ENCODE data around the gene ST3GAL3.
A peak's percentile ranks its signal among the peaks of the same experiment; 100 is the strongest.

ST3GAL3 gene

GRCh38 chr1:43901196-43901961, 194.0 kb downstream of the ST3GAL3 start:
- Histone ChIP-seq H3K4me3 (replicated peaks; ENCODE audit: insufficient read depth, low read length) (no peak overlapping the region), H3K27me3 (ENCODE audit: insufficient read depth, poor library complexity, severe bottlenecking) (no peaks in the 10 kb centered on the region), H3K27ac (replicated peaks) (no peak overlapping the region)
- no peak for TF ChIP-seq SPI1 (IDR thresholded peaks at IDR 0.05; ENCODE audit: borderline replicate concordance, low read depth)
- TF ChIP-seq POLR2AphosphoS5 (IDR thresholded peaks at IDR 0.05; ENCODE audit: low read depth), result no peak
- TF ChIP-seq, protein P1, sequence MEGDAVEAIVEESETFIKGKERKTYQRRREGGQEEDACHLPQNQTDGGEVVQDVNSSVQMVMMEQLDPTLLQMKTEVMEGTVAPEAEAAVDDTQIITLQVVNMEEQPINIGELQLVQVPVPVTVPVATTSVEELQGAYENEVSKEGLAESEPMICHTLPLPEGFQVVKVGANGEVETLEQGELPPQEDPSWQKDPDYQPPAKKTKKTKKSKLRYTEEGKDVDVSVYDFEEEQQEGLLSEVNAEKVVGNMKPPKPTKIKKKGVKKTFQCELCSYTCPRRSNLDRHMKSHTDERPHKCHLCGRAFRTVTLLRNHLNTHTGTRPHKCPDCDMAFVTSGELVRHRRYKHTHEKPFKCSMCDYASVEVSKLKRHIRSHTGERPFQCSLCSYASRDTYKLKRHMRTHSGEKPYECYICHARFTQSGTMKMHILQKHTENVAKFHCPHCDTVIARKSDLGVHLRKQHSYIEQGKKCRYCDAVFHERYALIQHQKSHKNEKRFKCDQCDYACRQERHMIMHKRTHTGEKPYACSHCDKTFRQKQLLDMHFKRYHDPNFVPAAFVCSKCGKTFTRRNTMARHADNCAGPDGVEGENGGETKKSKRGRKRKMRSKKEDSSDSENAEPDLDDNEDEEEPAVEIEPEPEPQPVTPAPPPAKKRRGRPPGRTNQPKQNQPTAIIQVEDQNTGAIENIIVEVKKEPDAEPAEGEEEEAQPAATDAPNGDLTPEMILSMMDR (IDR thresholded peaks at IDR 0.05; ENCODE audit: insufficient read depth, low read length), result no peak
- no peak for DNase-seq (ENCODE audit: low read depth in 1 of 2, low spot score in 1 of 2)

DNA sequence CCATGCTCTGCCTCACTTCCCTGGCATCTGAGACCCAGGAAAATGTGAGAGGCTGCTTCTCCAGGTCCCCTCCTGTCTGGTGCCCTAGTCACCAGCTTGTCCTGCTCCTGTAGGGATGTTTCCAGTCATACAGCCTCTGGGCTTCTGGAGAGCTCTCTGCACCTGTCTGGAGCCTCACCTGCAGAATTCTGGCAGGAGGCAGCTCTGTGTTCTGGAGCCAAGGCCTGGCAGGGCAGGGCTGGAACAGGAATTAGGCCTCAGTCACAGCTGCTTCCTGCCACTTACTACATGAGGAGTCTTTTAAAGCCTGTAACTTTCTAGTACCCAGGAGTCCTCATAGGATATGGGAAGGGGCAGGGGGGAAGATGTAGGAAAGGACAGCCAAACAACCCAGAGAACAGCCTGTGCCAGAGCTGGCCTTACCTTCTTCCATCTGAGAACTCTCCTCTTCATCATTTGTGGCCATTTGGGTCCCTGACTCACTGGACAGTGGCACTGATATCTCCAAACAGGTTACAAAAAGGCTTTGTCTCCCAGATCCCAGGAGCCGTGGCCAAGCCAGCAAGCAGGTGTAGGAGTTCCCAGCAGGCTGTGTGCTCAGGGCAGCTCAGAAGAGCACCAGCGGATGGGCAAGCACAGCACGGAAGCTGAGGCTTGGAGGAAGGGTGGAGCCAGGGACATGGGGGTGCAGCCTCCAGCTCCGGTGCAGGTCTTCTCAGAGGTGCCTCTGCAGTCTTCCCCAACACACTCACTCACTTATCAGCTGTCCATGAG, 194.9 kb downstream of the ST3GAL3 start:
- no peak for DNase-seq (ENCODE audit: low read depth in 1 of 2, low spot score in 1 of 2)
- no peak for TF ChIP-seq GABPA (IDR thresholded peaks at IDR 0.05; ENCODE audit: low read depth)
- TF ChIP-seq, protein P2, sequence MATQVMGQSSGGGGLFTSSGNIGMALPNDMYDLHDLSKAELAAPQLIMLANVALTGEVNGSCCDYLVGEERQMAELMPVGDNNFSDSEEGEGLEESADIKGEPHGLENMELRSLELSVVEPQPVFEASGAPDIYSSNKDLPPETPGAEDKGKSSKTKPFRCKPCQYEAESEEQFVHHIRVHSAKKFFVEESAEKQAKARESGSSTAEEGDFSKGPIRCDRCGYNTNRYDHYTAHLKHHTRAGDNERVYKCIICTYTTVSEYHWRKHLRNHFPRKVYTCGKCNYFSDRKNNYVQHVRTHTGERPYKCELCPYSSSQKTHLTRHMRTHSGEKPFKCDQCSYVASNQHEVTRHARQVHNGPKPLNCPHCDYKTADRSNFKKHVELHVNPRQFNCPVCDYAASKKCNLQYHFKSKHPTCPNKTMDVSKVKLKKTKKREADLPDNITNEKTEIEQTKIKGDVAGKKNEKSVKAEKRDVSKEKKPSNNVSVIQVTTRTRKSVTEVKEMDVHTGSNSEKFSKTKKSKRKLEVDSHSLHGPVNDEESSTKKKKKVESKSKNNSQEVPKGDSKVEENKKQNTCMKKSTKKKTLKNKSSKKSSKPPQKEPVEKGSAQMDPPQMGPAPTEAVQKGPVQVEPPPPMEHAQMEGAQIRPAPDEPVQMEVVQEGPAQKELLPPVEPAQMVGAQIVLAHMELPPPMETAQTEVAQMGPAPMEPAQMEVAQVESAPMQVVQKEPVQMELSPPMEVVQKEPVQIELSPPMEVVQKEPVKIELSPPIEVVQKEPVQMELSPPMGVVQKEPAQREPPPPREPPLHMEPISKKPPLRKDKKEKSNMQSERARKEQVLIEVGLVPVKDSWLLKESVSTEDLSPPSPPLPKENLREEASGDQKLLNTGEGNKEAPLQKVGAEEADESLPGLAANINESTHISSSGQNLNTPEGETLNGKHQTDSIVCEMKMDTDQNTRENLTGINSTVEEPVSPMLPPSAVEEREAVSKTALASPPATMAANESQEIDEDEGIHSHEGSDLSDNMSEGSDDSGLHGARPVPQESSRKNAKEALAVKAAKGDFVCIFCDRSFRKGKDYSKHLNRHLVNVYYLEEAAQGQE (IDR thresholded peaks at IDR 0.05; ENCODE audit: insufficient replicate concordance, low read depth), result no peak
- no peak for TF ChIP-seq POLR2AphosphoS5 (IDR thresholded peaks at IDR 0.05; ENCODE audit: low read depth)
- TF ChIP-seq, protein P1 (IDR thresholded peaks at IDR 0.05; ENCODE audit: insufficient read depth, low read length), result no peak
- TF ChIP-seq SPI1 (IDR thresholded peaks at IDR 0.05; ENCODE audit: borderline replicate concordance, low read depth), result no peak
- Histone ChIP-seq H3K27me3 (ENCODE audit: insufficient read depth, poor library complexity, severe bottlenecking) (no peaks in the 10 kb centered on the region), H3K27ac (replicated peaks) (no peak overlapping the region), H3K4me3 (replicated peaks; ENCODE audit: insufficient read depth, low read length) (no peak overlapping the region)

DNA sequence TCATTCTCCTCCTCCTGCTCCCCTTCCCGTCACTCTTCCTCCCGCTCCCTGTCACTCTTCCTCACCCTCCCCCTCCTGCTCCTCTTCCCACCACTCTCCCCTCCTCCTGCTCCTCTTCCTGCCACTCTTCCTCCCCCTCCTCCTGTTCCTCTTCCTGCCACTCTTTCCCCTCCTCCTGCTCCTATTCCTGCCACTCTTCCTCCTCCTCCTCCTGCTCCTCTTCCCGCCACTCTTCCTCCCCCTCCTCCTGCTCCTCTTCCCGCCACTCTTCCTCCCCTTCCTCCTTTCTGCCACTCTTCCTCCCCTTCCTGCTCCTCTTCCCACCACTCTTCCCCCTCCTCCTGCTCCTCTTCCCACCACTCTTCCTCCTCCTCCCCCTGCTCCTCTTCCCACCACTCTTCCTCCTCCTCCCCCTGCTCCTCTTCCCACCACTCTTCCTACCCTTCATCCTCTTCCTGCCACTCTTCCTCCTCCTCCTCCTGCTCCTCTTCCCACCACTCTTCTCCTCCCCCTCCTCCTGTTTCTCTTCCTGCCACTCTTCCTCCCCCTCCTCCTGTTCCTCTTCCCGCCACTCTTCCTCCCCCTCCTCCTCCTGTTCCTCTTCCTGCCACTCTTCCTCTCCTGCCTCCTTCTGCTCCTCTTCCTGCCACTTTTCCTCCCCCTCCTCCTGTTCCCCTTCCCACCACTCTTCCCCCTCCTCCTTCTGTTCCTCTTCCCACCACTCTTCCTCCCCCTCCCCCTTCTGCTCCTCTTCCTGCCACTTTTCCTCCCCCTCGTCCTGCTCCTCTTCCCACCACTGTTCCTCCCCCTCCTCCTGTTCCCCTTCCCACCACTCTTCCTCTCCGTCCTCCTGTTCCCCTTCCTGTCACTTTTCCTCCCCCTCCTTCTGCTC, 197.6 kb downstream of the ST3GAL3 start:
- TF ChIP-seq GABPA (IDR thresholded peaks at IDR 0.05; ENCODE audit: low read depth), result no peak
- TF ChIP-seq, protein P1 (IDR thresholded peaks at IDR 0.05; ENCODE audit: insufficient read depth, low read length), result no peak
- TF ChIP-seq SPI1 (IDR thresholded peaks at IDR 0.05; ENCODE audit: borderline replicate concordance, low read depth), result no peak
- TF ChIP-seq, protein P2 (IDR thresholded peaks at IDR 0.05; ENCODE audit: insufficient replicate concordance, low read depth), result no peak
- no peak for TF ChIP-seq POLR2AphosphoS5 (IDR thresholded peaks at IDR 0.05; ENCODE audit: low read depth)
- Histone ChIP-seq H3K27ac (replicated peaks) (no peak overlapping the region), H3K27me3 (ENCODE audit: insufficient read depth, poor library complexity, severe bottlenecking) (no peaks in the 10 kb centered on the region), H3K4me3 (replicated peaks; ENCODE audit: insufficient read depth, low read length) (no peak overlapping the region)
- DNase-seq (ENCODE audit: low read depth in 1 of 2, low spot score in 1 of 2), result peak in 1 of 2 experiments; percentile 57

All from HL-60 (cell line).